ENCODE measurements around the gene NCAPG2.

- no peak for TF ChIP-seq CTCF (conservative IDR thresholded peaks at IDR 0.05)
- no peak for TF ChIP-seq EZH2 (IDR thresholded peaks at IDR 0.05; ENCODE audit: low read depth)
Measured at GRCh38 chr7:158620839-158621441, 83.7 kb downstream of the NCAPG2 start.
